OCI-LY7 (cell line): Measurements from ENCODE around the gene TEX22. TPM values are rescaled to one million over a fixed set of nuclear protein-coding genes. Genes with fewer than 3 reads are reported as not detected.
"Not testable (repeated sequence)": the region's sequence is repeated elsewhere in the genome, so short reads cannot be mapped to it uniquely, and the experiment has no call there.

Experiments
- BruUV-seq: library from RNA; stranded (reverse); fragments of 400-500 nt; replicated peaks from 2 replicates; lab custom pipeline; 2021; lab: Mats Ljungman, UMichigan
- CTCF ChIA-PET: fragments of 300-600 bp; sonication (Branson Sonifier 250); formaldehyde crosslinking; loops from one replicate; lab custom pipeline; 2022; ENCODE audit warnings: antibody characterized with exemption; ENCODE audit not compliant: unreplicated experiment; lab: Charles Lee
- POLR2A ChIA-PET: fragments of 300-600 bp; sonication (Branson Sonifier 250); formaldehyde crosslinking; loops from one replicate; lab custom pipeline; 2022; ENCODE audit warnings: antibody characterized with exemption; lab: Charles Lee
- DNase-seq: peaks from one replicate; pipeline ENCODE4 v3.0.0-alpha.2; 2015; ENCODE audit warnings: low spot score
- H2AFZ ChIP-seq: fragments of 200-600 bp; sonication (generic), shearing (Covaris generic); 2 replicates; pipeline ENCODE4 v1.6.1; 2014; ENCODE audit warnings: mild to moderate bottlenecking, antibody characterized with exemption, low read length, moderate library complexity
- H3K27ac ChIP-seq: fragments of 200-600 bp; sonication (generic); 2 replicates; pipeline ENCODE4 v1.5.1; 2014; ENCODE audit warnings: mixed run types, low read depth, mild to moderate bottlenecking, moderate library complexity, low read length, inconsistent platforms; ENCODE audit not compliant: poor library complexity, severe bottlenecking
- H3K36me3 ChIP-seq: fragments of 200-600 bp; sonication (generic); 2 replicates; pipeline ENCODE4 v1.6.1; 2014; ENCODE audit warnings: mild to moderate bottlenecking, antibody characterized with exemption, low read length, moderate library complexity, mixed read lengths; ENCODE audit not compliant: insufficient read depth
- H3K4me1 ChIP-seq: fragments of 200-600 bp; sonication (generic); 2 replicates; pipeline ENCODE4 v1.5.1; 2014; ENCODE audit warnings: mild to moderate bottlenecking, low read length; ENCODE audit not compliant: insufficient read depth, poor library complexity, severe bottlenecking
- H3K4me2 ChIP-seq: fragments of 200-600 bp; sonication (generic); 2 replicates; pipeline ENCODE4 v1.6.1; 2014; ENCODE audit warnings: mild to moderate bottlenecking, low read length
- H3K4me3 ChIP-seq: fragments of 200-600 bp; sonication (generic); 2 replicates; pipeline ENCODE4 v1.5.1; 2014; ENCODE audit warnings: mild to moderate bottlenecking, low read depth, low read length; ENCODE audit not compliant: poor library complexity, severe bottlenecking
- H3K79me2 ChIP-seq: fragments of 200-600 bp; sonication (generic); 2 replicates; pipeline ENCODE4 v1.6.1; 2016; ENCODE audit warnings: low read depth, mild to moderate bottlenecking, low read length, moderate library complexity, mixed read lengths; ENCODE audit not compliant: insufficient read depth
- H3K9me2 ChIP-seq: fragments of 200-600 bp; sonication (generic); 2 replicates; pipeline ENCODE4 v1.6.1; 2016; ENCODE audit warnings: mild to moderate bottlenecking, low read length, mixed read lengths; ENCODE audit not compliant: insufficient read depth
- H3K9me3 ChIP-seq: fragments of 200-600 bp; sonication (generic); 2 replicates; pipeline ENCODE4 v1.6.1; 2014; ENCODE audit warnings: mild to moderate bottlenecking, mixed run types, low read length, mixed read lengths
- H4K20me1 ChIP-seq: fragments of 200-600 bp; sonication (generic); 2 replicates; pipeline ENCODE4 v1.6.1; 2014; ENCODE audit warnings: mild to moderate bottlenecking, antibody characterized with exemption, low read length, moderate library complexity, mixed read lengths; ENCODE audit not compliant: insufficient read depth
- EZH2phosphoT487 ChIP-seq: fragments of 200-600 bp; sonication (generic); IDR thresholded peaks from 2 replicates; pipeline ENCODE4 v1.6.1; 2018; ENCODE audit warnings: low read depth, borderline replicate concordance, mild to moderate bottlenecking, mixed run types, antibody characterized with exemption, low read length, moderate library complexity, mixed read lengths
- intact Hi-C: fragments of 100-400 bp; cut with micrococcal nuclease; formaldehyde crosslinking; loops from one replicate; pipeline ENCODE4 v1.10.0; 2022; ENCODE audit not compliant: unreplicated experiment
- total RNA-seq, 2 experiments: library from RNA; depleted of rRNA in 1 of 2; stranded (reverse); fragments of >200 nt in 1 of 2; shearing (Covaris generic) in 1 of 2; gene quantifications; 2 replicates each; pipeline ENCODE4 v1.2.3, GENCODE V29; 2014 to 2022
- TF ChIP-seq, protein P1 (sequence below): fragments of 200-600 bp; sonication (generic); conservative IDR thresholded peaks from 2 replicates; pipeline ENCODE4 v1.5.1; 2014; ENCODE audit warnings: mild to moderate bottlenecking, antibody characterized with exemption, low read length, moderate library complexity, mixed read lengths

TEX22 gene
- total RNA-seq, 2 experiments from 2014 or later: 1.3 to 9.2 TPM

DNA sequence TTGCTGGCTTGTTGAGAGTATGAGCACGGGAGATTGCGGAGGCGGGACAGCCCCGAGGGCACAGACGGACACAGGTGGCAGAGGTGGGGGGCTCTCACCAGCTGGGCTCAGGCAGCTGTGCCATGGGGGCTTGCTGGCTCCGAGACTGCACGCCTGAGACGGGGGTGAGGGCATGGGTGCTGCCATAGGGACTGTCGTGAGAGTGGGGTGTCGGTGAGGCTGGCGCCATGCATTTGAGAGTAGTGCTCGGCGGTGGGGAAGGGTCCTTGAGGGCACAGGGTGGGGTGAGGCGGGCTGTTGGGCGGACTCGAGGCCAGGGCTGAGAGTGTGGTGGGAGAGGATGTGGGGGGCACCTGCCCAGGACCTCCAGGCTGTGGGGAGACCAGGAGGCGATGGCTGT, 40.7 kb upstream of the TEX22 start:
- POLR2A ChIA-PET: no interaction called here
- no TSS peak for BruUV-seq

DNA sequence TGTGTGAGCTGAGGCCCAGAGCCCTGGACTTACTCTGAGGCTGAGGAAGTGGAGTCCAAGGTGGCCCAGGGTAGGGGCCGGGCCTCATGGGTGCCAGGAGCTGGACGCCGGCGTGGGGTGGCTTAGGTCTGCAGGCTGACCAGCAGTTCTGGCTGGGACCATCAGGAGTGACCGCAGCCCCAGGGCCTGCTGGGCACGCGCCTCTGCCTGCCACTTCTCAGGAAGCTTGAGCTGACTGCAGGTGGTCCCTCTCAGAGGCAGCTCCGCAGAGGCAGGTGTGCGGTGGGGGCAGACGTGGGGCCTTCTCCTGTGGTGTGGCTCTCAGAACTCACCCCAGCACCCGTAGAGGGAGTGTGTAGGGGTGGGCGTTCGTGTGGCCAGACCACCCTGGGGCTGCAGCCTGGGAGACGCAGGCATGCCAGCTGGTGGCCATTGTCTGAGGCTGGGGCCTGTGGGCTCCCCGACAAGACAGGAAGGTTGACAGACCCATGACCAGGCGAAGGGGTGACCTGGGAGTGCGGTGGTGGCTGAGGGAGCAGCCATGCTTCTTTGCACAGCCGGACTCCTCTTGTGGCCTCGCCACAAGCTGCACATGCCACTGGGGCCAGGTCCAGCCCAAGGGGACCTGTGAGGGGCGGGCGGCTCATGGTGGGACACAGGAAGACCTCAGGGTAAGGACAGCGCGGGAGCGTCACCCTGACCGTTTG, 40.0 kb upstream of the TEX22 start:
- ChIA-PET POLR2A (no interaction called here), CTCF (no interaction called here)
- intact Hi-C loops: no loop called here
- H3K79me2 ChIP-seq: no peaks in the 10 kb centered on the region
- H4K20me1 ChIP-seq: no peaks in the 10 kb centered on the region
- H3K9me3 ChIP-seq: no peaks in the 10 kb centered on the region
- H3K4me2 ChIP-seq: no peak overlapping the region
- no peak for TF ChIP-seq EZH2phosphoT487
- TF ChIP-seq, protein P1, sequence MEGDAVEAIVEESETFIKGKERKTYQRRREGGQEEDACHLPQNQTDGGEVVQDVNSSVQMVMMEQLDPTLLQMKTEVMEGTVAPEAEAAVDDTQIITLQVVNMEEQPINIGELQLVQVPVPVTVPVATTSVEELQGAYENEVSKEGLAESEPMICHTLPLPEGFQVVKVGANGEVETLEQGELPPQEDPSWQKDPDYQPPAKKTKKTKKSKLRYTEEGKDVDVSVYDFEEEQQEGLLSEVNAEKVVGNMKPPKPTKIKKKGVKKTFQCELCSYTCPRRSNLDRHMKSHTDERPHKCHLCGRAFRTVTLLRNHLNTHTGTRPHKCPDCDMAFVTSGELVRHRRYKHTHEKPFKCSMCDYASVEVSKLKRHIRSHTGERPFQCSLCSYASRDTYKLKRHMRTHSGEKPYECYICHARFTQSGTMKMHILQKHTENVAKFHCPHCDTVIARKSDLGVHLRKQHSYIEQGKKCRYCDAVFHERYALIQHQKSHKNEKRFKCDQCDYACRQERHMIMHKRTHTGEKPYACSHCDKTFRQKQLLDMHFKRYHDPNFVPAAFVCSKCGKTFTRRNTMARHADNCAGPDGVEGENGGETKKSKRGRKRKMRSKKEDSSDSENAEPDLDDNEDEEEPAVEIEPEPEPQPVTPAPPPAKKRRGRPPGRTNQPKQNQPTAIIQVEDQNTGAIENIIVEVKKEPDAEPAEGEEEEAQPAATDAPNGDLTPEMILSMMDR: no peak
- H3K27ac ChIP-seq: no peak overlapping the region
- no peak overlapping the region for H2AFZ ChIP-seq
- BruUV-seq: no TSS peak
- H3K4me3 ChIP-seq: no peak overlapping the region
- H3K4me1 ChIP-seq: no peaks in the 10 kb centered on the region
- DNase-seq: no peak
- no peaks in the 10 kb centered on the region for H3K36me3 ChIP-seq
- H3K9me2 ChIP-seq: no peaks in the 10 kb centered on the region

More for the DNA sequence above, 40.7 kb upstream of the TEX22 start:
- no peak for DNase-seq
- no peaks in the 10 kb centered on the region for H3K4me1 ChIP-seq
- CTCF ChIA-PET: no interaction called here
- no peaks in the 10 kb centered on the region for H3K79me2 ChIP-seq
- TF ChIP-seq, protein P1: no peak
- no peak for TF ChIP-seq EZH2phosphoT487
- no peak overlapping the region for H2AFZ ChIP-seq
- H3K4me2 ChIP-seq: no peak overlapping the region
- H3K9me3 ChIP-seq: no peaks in the 10 kb centered on the region
- no peak overlapping the region for H3K4me3 ChIP-seq
- intact Hi-C loops: no loop called here
- H4K20me1 ChIP-seq: no peaks in the 10 kb centered on the region
- no peaks in the 10 kb centered on the region for H3K9me2 ChIP-seq
- H3K36me3 ChIP-seq: no peaks in the 10 kb centered on the region
- H3K27ac ChIP-seq: no peak overlapping the region

DNA sequence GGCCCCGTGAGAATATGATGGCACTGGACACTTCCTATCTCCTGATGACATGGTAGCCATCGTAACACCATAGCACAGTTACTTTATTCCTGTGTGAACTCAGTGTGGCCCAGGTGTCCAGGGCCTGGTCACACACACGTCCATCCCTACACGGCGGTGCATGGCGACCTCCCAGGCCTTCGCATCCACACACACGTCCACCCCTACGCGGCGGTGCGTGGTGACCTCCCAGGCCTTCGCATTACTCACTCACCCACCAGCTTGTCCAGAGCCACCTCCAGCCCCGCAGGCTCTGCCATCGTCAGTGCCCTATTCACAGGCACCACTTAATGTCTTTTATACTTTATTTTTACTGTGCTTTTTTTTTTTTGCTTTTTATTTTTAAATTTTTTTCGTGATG, 39.4 kb upstream of the TEX22 start:
- Histone ChIP-seq H4K20me1 (no peaks in the 10 kb centered on the region), H3K4me1 (no peaks in the 10 kb centered on the region), H3K9me2 (no peaks in the 10 kb centered on the region), H2AFZ (no peak overlapping the region), H3K4me2 (no peak overlapping the region), H3K4me3 (no peak overlapping the region), H3K9me3 (no peaks in the 10 kb centered on the region), H3K79me2 (no peaks in the 10 kb centered on the region), H3K27ac (no peak overlapping the region), H3K36me3 (no peaks in the 10 kb centered on the region)
- no peak for TF ChIP-seq EZH2phosphoT487
- TF ChIP-seq, protein P1: no peak
- ChIA-PET POLR2A (no interaction called here), CTCF (no interaction called here)
- no TSS peak for BruUV-seq
- DNase-seq: no peak
- intact Hi-C loops: no loop called here

DNA sequence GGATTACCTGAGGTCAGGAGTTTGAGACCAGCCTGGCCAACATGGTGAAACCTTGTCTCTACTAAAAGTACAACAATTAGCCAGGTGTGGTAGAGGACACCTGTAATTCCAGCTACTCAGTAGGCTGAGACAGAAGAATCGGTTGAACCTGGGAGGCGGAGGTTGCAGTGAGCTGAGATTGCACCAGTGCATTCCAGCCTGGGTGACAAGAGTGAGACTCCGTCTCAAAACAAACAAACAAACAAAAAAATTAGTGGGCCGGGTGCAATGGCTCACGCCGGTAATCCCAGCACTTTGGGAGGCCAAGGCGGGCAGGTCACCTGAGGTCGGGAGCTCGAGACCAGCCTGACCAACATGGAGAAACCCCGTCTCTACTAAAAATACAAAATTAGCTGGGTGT, 36.9 kb upstream of the TEX22 start:
- CTCF ChIA-PET, H3K4me1 ChIP-seq, H3K9me2 ChIP-seq, H4K20me1 ChIP-seq, H3K4me2 ChIP-seq, intact Hi-C loops, H3K79me2 ChIP-seq, H3K4me3 ChIP-seq, H2AFZ ChIP-seq, DNase-seq, H3K9me3 ChIP-seq, BruUV-seq, POLR2A ChIA-PET, H3K36me3 ChIP-seq, H3K27ac ChIP-seq: not testable (repeated sequence)
